HG02885 (cell line): Measurements from ENCODE around the gene SNRPE.

Experiments
- ATAC-seq: cut with Tn5 transposase; IDR thresholded peaks from one replicate; pipeline ENCODE4 v1.9.1; 2021; ENCODE audit warnings: mild to moderate bottlenecking; ENCODE audit not compliant: unreplicated experiment, poor library complexity

The SNRPE gene

DNA sequence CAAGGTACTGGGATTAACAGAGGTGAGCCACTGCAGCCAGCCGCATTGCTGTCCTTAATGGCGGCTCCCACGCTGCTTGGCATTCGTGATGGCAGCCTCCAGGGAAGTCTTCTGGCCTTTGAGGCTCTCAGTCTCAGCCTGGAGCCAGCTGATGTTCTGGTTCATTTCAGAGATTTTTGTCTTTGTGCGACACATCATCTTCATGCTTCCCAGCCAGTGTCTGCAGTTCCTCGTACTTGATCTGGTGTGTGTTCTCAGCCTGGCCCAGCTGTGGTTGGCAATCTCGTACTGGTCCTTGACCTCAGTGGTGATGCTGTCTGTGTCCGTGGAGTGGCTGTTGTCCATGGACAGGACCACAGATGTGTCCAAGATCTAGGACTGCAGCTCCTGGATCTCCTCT lies 11.7 kb downstream of the SNRPE start:
- no peak for ATAC-seq

DNA sequence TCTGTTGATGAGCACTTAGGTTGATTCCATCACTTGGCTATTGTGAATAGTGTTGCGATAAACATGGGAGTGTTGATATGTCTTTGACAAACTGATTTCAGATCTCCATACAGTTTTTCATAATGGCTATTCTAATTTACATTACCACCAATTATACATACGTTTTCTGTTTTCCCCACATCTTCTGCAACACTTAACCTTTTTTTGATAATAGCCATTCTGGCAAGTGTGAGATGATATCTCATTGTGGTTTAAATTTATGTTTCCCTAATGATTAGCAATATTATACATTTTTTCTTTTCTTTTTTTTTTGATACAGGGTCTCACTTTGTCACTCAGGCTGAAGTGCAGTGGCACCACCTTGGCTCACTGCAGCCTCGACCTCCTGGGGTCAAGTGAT lies 17.0 kb downstream of the SNRPE start:
- no peak for ATAC-seq

DNA sequence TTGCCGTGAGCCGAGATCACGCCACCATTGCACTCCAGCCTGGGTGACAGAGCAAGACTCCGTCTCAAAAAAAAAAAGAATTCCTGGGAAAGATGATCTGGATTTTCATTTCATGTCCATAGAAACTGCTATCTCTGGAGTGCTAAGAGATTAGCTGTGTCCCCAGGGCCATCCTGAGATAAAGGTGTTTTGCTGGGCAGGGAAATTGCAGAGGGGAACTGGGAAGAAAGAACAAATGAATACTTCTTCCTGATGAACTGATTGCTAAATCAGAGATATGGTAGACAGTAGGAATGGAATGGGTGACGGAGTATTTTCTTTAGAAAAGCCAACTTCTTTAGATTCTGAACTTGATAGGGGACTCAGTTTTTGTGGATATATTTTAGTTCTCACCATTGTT lies 19.2 kb downstream of the SNRPE start:
- no peak for ATAC-seq

DNA sequence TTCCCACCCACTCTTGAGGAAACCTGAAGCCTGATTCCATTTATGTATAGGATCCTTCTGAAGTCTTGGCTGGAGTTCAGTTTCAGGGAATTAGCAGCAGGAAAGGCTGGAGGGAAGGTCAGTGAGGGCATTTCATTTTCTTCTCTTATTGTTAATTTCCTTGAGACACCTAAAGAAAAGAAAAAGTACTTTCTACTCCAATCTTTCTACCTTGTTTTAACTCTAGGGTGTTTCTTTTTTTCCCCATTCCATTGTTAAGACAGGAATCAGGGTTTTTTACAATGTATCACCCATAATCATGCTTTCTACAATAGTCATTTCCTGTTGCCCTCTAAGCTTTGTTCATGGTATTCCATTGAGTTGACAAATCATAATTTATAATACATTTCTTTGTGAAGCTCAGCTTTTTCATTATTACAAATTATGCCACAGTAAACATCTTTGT lies 27.4 kb downstream of the SNRPE start:
- no peak for ATAC-seq

DNA sequence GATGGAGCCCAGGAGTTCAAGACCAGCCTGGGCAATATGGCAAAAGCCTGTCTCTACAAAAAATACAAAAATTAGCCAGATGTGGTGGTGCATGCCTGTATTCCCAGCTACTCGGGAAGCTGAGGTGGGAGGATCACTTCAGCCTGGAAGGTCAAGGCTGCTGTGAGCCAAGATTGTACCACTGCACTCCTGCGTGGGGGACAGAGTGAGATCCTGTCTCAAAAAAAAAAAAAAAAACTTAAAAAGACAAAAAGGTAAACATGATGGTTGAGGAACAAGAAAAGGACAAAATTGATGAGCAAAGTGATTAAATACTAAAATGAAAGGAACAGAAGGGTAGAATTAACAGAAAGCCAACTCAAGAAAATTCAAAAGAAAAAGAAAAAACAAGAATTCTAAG lies 30.6 kb downstream of the SNRPE start:
- no peak for ATAC-seq

DNA sequence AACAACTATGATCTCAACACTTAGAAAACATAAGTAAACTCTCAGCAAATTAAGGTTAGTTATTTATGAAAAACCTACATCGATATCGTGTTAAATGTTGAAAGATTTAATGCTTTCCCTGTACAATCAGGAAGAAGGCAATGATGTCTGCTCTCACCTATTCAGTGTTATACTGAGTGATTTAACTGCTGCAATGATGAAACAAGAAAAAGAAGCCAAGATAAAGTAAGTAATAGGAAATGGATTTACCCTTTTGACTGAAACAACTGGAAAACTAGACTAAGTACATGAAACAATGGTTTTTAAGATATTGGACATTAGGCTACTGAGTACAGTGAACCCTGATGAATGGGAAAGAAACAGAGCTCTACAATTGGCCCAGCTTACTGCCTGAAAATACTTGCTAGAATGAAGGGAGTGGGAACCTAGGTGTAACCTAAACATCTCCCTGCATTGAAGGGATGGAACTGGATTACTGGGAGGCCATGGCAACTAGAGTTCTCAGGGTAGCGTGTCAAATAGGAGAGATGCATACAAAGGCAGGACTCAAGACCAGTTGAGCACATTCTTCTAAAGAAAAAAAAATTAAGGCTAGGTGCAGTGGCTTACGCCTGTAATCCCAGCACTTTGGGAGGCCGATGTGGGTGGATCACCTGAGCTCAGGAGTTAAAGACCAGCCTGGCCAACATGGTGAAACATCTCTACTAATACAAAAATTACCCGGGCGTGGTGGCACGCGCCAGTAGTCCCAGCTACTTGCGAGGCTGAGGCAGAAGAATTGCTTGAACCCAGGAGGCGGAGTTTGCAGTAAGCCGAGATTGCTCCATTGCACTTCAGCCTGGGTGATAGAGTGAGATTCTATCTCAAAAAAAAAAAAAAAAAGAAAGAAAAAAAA lies 37.3 kb downstream of the SNRPE start:
- no peak for ATAC-seq

DNA sequence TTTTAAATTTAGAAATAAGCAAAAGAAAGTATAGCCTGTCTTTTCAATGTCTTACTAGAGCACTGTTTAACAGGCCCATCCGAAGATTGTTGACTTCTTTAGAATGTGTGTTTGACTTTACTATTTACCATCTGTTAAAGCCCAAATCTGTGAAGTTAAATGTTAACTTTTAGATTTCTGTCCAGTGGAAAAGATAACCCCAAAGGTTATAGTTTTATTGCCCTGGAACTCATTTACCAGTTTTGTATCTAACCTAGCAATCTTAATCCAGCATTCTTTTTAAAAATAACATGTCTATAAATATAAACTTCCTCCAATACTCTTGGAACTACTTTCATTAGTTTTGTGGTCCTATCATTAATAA lies 37.9 kb downstream of the SNRPE start:
- no peak for ATAC-seq

DNA sequence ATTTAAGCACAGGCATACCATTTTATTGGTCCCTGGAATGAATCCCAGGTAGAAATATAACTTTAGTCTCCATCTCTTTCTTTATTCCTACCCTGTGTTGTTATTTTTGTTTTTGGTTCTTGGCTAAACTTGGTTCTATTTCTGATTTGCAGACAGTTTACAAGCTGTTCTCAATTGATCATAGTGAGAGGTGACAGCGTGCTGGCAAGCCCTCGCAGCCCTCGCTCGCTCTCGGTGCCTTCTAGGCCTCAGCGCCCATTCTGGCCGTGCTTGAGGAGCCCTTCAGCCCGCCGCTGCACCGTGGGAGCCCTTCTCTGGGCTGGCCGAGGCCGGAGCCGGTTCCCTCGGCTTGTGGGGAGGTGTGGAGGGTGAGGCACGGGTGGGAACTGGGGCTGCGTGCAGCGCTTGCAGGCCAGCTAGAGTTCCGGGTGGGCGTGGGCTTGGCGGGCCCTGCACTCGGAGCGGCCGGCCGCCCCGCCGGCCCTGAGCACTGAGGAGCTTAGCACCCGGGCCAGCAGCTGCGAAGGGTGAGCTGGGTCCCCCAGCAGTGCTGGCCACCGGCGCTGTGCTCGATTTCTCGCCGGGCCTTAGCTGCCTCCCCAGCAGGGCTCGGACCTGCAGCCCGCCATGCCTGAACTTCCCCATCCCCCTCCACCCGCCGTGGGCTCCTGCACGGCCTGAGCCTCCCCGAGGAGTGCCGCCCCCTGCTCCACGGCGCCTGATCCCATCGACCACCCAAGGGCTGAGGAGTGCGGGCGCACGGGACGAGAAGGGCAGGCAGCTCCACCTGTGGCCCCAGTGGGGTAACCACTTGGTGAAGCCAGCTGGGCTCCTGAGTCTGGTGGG lies 38.7 kb downstream of the SNRPE start:
- ATAC-seq, result no peak

DNA sequence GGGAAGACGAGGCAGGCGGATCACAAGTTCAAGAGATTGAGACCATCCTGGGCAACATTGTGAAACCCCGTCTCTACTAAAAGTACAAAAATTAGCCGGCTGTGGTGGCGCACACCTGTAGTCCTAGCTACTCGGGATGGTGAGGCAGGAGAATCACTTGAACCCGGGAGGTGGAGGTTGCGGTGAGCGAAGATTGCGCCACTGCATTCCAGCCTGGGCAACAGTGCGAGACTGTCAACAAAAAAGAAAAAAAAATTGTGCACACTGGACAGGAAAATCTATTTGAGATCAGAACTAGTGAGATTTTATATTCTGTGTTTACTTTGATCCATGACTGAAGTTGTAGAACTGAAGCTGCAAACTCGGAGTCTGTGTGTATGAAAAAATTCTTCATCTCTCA lies 40.2 kb downstream of the SNRPE start:
- no peak for ATAC-seq

DNA sequence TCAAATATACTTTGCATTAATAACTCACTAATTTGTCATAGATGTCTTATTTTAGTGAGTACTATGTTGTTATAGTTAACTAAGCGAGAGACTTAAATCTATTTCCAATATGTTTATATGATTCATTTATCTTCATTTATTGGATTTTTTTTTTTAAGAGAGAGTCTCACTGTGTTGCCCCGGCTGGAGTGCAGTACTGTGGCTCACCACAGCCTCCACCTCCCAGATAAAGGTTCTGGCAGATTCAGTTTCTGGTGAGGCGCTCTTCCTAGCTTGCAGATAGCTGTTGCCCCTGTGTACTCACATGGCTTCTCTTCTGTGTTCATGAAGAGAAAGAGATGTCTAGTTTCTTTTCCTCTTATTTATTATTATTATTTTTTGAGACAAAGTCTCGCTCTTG lies 43.9 kb downstream of the SNRPE start:
- no peak for ATAC-seq

DNA sequence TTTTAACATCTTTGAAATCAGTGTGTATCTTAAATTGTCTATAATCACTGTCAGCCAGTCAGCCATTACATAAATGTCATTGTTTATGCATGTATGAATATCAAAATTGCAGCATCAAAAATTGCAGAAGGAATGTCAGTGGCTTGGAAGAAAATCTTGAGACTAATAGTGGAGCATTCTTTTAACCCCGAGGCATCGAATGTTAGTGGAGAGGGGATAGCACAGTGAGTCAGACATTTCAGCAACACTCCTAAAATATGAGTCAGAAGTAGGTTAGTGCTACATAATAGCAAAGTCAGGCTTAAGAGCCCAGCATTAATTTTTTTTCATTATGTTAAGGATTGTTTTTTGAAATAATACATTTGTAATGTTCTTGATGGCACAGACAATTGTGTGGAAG lies 45.5 kb downstream of the SNRPE start:
- no peak for ATAC-seq

DNA sequence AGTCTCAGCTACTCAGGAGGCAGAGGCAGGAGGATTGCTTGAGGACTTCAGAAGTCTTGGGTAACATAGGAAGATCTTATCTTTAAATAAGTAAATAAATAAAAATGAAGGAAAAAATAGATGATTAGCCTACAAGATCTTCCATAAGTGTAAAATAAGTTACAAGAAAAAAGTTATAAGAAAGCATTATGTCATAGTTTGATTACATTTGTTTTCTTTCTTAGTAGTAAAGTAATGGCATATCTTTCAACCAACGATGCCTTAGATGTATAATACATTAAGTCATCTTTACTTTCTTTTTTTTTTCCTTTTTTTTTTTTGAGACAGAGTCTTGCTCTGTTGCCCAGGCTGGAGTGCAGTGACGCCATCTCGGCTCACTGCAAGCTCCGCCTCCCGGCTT lies 46.5 kb downstream of the SNRPE start:
- no peak for ATAC-seq

DNA sequence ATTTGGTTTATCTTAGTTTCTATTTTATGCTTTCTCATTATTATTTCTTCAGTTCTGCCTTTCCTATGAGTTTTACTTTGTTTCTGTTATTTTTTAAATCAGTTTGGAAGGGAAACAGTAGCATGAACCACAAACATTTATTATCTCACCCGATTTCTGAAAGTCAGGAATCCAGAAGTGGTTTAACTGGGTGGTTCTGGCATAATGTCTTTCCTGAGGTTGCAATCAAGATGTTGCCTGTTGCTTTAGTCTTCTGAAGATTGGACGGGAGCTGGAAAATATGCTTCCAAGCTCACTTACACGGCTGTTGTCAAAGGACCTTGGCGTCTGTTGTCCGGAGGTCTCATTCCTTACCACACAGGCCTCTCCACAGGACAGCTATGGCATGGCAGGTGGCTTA lies 50.4 kb downstream of the SNRPE start:
- ATAC-seq, result no peak

DNA sequence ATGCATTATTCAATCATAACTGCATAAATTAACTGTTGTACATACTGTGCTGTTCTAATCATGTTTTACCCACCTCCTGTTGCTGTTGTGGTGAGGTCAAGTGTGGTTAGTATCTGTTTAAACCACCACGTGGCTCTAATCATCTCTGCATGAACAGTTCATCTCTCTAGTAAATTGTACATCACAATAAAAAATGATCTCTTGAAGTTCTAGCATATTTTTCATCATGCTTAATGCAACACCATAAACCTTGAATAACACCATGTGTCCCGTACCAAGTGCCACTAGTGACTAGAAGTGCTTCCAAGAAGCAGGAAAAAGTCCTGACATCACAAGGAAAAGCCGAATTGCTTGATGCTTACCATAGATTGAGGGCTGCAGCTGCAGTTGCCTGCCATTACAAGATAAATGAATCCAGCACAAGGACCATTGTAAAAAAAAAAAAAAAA lies 51.7 kb downstream of the SNRPE start:
- no peak for ATAC-seq

DNA sequence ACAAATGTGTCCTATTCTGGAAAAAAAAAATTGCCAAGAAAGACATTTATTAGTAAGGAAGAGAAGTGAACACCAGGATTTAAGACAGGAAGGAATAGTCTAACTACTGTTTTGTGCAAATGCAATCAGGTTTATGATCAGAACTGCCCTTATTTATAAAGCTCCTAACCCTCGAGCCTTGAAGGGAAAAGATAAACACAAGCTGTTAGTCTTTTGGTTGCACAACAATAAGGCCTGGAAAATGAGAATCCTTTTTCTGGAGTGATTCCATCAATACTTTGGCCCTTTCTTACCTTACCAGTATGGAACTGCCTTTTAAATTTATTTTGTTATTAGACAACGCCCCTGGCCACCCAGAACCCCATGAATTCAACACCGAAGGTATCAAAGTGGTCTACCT lies 52.9 kb downstream of the SNRPE start:
- no peak for ATAC-seq

DNA sequence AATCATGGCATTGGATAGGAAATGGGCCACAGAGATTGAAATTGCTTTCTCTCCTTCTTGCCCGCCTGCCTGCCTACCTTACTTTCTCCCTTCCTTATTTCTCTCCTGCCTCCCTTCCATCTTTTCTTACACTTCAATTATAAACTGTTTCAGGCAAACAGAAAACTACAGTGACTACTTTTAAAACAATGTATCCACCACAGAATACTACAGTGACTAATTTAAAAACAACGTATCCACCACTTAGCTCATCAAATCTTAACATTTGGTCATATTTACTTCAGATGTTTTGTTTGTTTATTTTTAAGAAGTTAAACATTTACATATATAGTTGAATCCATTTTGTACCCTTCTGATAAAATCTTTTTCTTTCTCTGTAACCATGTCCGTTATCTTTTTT lies 54.4 kb downstream of the SNRPE start:
- no peak for ATAC-seq

DNA sequence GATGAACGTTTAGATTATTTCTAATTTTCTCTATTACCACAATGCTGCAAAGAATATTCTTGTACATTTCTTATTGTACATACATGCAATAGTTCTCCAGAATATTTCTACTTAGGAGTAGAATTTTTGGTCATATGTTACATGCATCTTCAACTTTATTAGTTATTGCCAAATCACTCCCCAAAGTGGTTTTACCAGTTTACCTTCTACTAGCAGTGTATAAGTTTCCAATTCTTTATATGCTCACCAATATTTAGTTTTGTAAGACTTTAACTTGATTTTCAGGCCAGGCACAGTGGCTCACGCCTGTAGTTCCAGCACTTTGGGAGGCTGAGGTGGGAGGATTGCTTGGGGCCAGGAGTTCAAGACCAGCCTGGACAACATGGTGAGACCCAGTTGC lies 55.4 kb downstream of the SNRPE start:
- no peak for ATAC-seq
